ENCODE results near the gene SORBS2. TPM values are rescaled to one million over a fixed set of nuclear protein-coding genes. Genes with fewer than 3 reads are reported as not detected.

The SORBS2 gene
- total RNA-seq, 1 donor from 2014 or later, result 60.4 TPM

GRCh38 chr4:185849664-185850550 is 37.9 kb upstream of the SORBS2 start:
- no peak for DNase-seq (ENCODE audit: extremely low spot score in 2 of 2)
- Histone ChIP-seq H3K27ac (peak overlapping the region; percentile 31), H3K4me1 (peaks cover 6% of the 10 kb centered on the region), H3K36me3 (no peaks in the 10 kb centered on the region), H3K27me3 (no peaks in the 10 kb centered on the region), H3K9me3 (no peaks in the 10 kb centered on the region), H3K4me3 (no peak overlapping the region)
- TF ChIP-seq POLR2A (IDR thresholded peaks at IDR 0.05) (no peak), CTCF (IDR thresholded peaks at IDR 0.05) (no peak), POLR2AphosphoS5 (IDR thresholded peaks at IDR 0.05; ENCODE audit: insufficient read depth in 1 of 2, low read depth in 1 of 2) (no peak)
- intact Hi-C loops (cut with DNase I), result no loop called here

- no peak overlapping the region for H3K4me3 ChIP-seq
- no peak for TF ChIP-seq POLR2AphosphoS5 (IDR thresholded peaks at IDR 0.05; ENCODE audit: insufficient read depth in 1 of 2, low read depth in 1 of 2)
- TF ChIP-seq POLR2A (IDR thresholded peaks at IDR 0.05), result no peak
- no peak for TF ChIP-seq CTCF (IDR thresholded peaks at IDR 0.05)
- peaks cover 6% of the 10 kb centered on the region for H3K4me1 ChIP-seq
- intact Hi-C loops (cut with DNase I), result no loop called here
- H3K27ac ChIP-seq, result no peak overlapping the region
- no peaks in the 10 kb centered on the region for H3K27me3 ChIP-seq
- no peak for DNase-seq (ENCODE audit: extremely low spot score in 2 of 2)
- no peaks in the 10 kb centered on the region for H3K9me3 ChIP-seq
- no peaks in the 10 kb centered on the region for H3K36me3 ChIP-seq
Measured at GRCh38 chr4:185847352-185848097, 35.5 kb upstream of the SORBS2 start.

- Histone ChIP-seq H3K9me3 (no peaks in the 10 kb centered on the region), H3K27ac (no peak overlapping the region), H3K4me1 (peaks cover 6% of the 10 kb centered on the region), H3K36me3 (no peaks in the 10 kb centered on the region), H3K27me3 (no peaks in the 10 kb centered on the region), H3K4me3 (no peak overlapping the region)
- TF ChIP-seq CTCF (IDR thresholded peaks at IDR 0.05) (no peak), POLR2AphosphoS5 (IDR thresholded peaks at IDR 0.05; ENCODE audit: insufficient read depth in 1 of 2, low read depth in 1 of 2) (no peak), POLR2A (IDR thresholded peaks at IDR 0.05) (no peak)
- intact Hi-C loops (cut with DNase I), result no loop called here
- DNase-seq (ENCODE audit: extremely low spot score in 2 of 2), result no peak
Measured at GRCh38 chr4:185846505-185847150, 34.6 kb upstream of the SORBS2 start.

- no peaks in the 10 kb centered on the region for H3K27me3 ChIP-seq
- TF ChIP-seq POLR2A (IDR thresholded peaks at IDR 0.05) (no peak), CTCF (IDR thresholded peaks at IDR 0.05) (no peak), POLR2AphosphoS5 (IDR thresholded peaks at IDR 0.05; ENCODE audit: insufficient read depth in 1 of 2, low read depth in 1 of 2) (no peak)
- no peaks in the 10 kb centered on the region for H3K36me3 ChIP-seq
- H3K9me3 ChIP-seq, result no peaks in the 10 kb centered on the region
- H3K4me1 ChIP-seq, result peaks cover 8% of the 10 kb centered on the region
- intact Hi-C loops (cut with DNase I), result no loop called here
- H3K4me3 ChIP-seq, result no peak overlapping the region
- no peak for DNase-seq (ENCODE audit: extremely low spot score in 2 of 2)
- no peak overlapping the region for H3K27ac ChIP-seq
Measured at GRCh38 chr4:185845966-185846365, 34.0 kb upstream of the SORBS2 start.
